Spleen (tissue), 7 donors: ENCODE measurements around the gene ATP6V0E1.

Experiments used
- CTCF ChIP-seq, 11 experiments: fragments of 200-600 bp in 7 of 11; fragments of 450-650 bp in 4 of 11; sonication (generic) in 4 of 11; IDR thresholded peaks in 8 of 11; conservative IDR thresholded peaks in 3 of 11; 1 replicate in 7 of 11; 2 replicates in 4 of 11; pipeline versions ENCODE4 v1.4.0 to v1.8.0; 2016 to 2021; ENCODE audit warnings: antibody characterized with exemption in 11 of 11, inconsistent platforms in 4 of 11, mild to moderate bottlenecking in 1 of 11
- POLR2A ChIP-seq, 3 donors: fragments of 450-650 bp; IDR thresholded peaks; one replicate each; pipeline ENCODE4 v1.5.1; 2017; ENCODE audit warnings: antibody characterized with exemption in 3 of 3, mild to moderate bottlenecking in 1 of 3
- POLR2AphosphoS5 ChIP-seq, 3 donors: sonication (generic); formaldehyde crosslinking; IDR thresholded peaks; one replicate each; pipeline ENCODE4 v1.5.1; 2017; ENCODE audit warnings: antibody characterized with exemption in 3 of 3
- donor health status: DM: no; HTN: no; CAD: no; lungs with moderate emphysema.
- donor health status: DM: no; HTN: no; CAD: no.
- donor health status: DM: no; HTN: no; CAD: no.

GRCh38 chr5:172990776-172991175 lies 7.2 kb downstream of the ATP6V0E1 start:
- TF ChIP-seq POLR2A (IDR thresholded peaks at IDR 0.05), result no peak
- TF ChIP-seq CTCF (IDR thresholded peaks at IDR 0.05 in 8 of 11, conservative IDR thresholded peaks at IDR 0.05 in 3 of 11), result no peak
- no peak for TF ChIP-seq POLR2AphosphoS5 (IDR thresholded peaks at IDR 0.05)
